H9 (cell line): ENCODE results near the gene LRRC8B. TPM values are rescaled to one million over a fixed set of nuclear protein-coding genes. Genes with fewer than 3 reads are reported as not detected.

ENCODE experiments used
- DNase-seq: peaks from one replicate; pipeline ENCODE4 v3.0.0-alpha.2; 2017
- H2AFZ ChIP-seq: one replicate; pipeline ENCODE4 v1.6.1; 2013; ENCODE audit warnings: mild to moderate bottlenecking, low read length, control low read depth, moderate library complexity
- H2AK5ac ChIP-seq: 2 replicates; pipeline ENCODE4 v1.6.1; 2013; ENCODE audit warnings: low read length, control low read depth, mixed read lengths; ENCODE audit not compliant: insufficient read length
- H2BK120ac ChIP-seq: one replicate; pipeline ENCODE4 v1.6.1; 2013; ENCODE audit warnings: low read depth, mild to moderate bottlenecking, low read length, control low read depth, inconsistent platforms; ENCODE audit not compliant: poor library complexity, severe bottlenecking
- H2BK12ac ChIP-seq: 2 replicates; pipeline ENCODE4 v1.6.1; 2013; ENCODE audit warnings: low read length, control low read depth, mixed read lengths, low read depth; ENCODE audit not compliant: insufficient read length
- H2BK15ac ChIP-seq: 2 replicates; pipeline ENCODE4 v1.6.1; 2013; ENCODE audit warnings: low read depth, low read length, control low read depth
- H2BK20ac ChIP-seq: one replicate; pipeline ENCODE4 v1.6.1; 2013; ENCODE audit warnings: low read depth, mild to moderate bottlenecking, low read length, control low read depth, inconsistent platforms; ENCODE audit not compliant: poor library complexity, severe bottlenecking
- H2BK5ac ChIP-seq: 2 replicates; pipeline ENCODE4 v1.6.1; 2013; ENCODE audit warnings: low read length, control low read depth, mixed read lengths; ENCODE audit not compliant: insufficient read length
- H3K14ac ChIP-seq: 2 replicates; pipeline ENCODE4 v1.6.1; 2013; ENCODE audit warnings: low read length, control low read depth; ENCODE audit not compliant: insufficient read depth
- H3K18ac ChIP-seq: 2 replicates; pipeline ENCODE4 v1.6.1; 2013; ENCODE audit warnings: low read depth, mild to moderate bottlenecking, mixed read lengths, low read length, control low read depth; ENCODE audit not compliant: insufficient read length
- H3K23ac ChIP-seq: 2 replicates; pipeline ENCODE4 v1.6.1; 2013; ENCODE audit warnings: low read length, control low read depth, mixed read lengths, low read depth; ENCODE audit not compliant: insufficient read length
- H3K23me2 ChIP-seq: 2 replicates; pipeline ENCODE4 v1.6.1; 2013; ENCODE audit warnings: low read depth, mild to moderate bottlenecking, mixed read lengths, low read length, control low read depth; ENCODE audit not compliant: insufficient read length, poor library complexity, severe bottlenecking
- H3K27ac ChIP-seq: 2 replicates; pipeline ENCODE4 v1.5.1; 2013; ENCODE audit warnings: low read length, control low read depth, mixed read lengths, low read depth; ENCODE audit not compliant: insufficient read length
- H3K27me3 ChIP-seq: 2 replicates; pipeline ENCODE4 v1.6.1; 2013; ENCODE audit warnings: low read length, control low read depth, inconsistent platforms; ENCODE audit not compliant: insufficient read depth
- H3K4ac ChIP-seq: 2 replicates; pipeline ENCODE4 v1.6.1; 2013; ENCODE audit warnings: low read depth, mild to moderate bottlenecking, control low read depth, inconsistent platforms, low read length, moderate library complexity
- H3K4me1 ChIP-seq: 2 replicates; pipeline ENCODE4 v1.6.1; 2013; ENCODE audit warnings: low read length, control low read depth, inconsistent platforms; ENCODE audit not compliant: insufficient read depth
- H3K4me2 ChIP-seq: 2 replicates; pipeline ENCODE4 v1.6.1; 2013; ENCODE audit warnings: low read length, control low read depth, mixed read lengths; ENCODE audit not compliant: insufficient read length, insufficient read depth
- H3K56ac ChIP-seq: 2 replicates; pipeline ENCODE4 v1.6.1; 2013; ENCODE audit warnings: low read depth, mild to moderate bottlenecking, mixed read lengths, low read length, control low read depth; ENCODE audit not compliant: insufficient read length
- H3K79me1 ChIP-seq: 2 replicates; pipeline ENCODE4 v1.6.1; 2013; ENCODE audit warnings: low read depth, mild to moderate bottlenecking, moderate library complexity, low read length, control low read depth, inconsistent platforms; ENCODE audit not compliant: insufficient read depth, poor library complexity, severe bottlenecking
- H3K79me2 ChIP-seq: 2 replicates; pipeline ENCODE4 v1.6.1; 2013; ENCODE audit warnings: low read length, control low read depth, inconsistent platforms; ENCODE audit not compliant: insufficient read depth
- H3K9ac ChIP-seq: 2 replicates; pipeline ENCODE4 v1.6.1; 2013; ENCODE audit warnings: low read length, control low read depth, mixed read lengths; ENCODE audit not compliant: insufficient read length; ENCODE audit errors: extremely low read depth
- H3K9me3 ChIP-seq: one replicate; pipeline ENCODE4 v1.6.1; 2013; ENCODE audit warnings: low read depth, low read length, inconsistent platforms; ENCODE audit not compliant: control insufficient read depth
- H3T11ph ChIP-seq: one replicate; pipeline ENCODE4 v1.6.1; 2013; ENCODE audit warnings: mild to moderate bottlenecking, low read length, control low read depth, inconsistent platforms
- H4K20me1 ChIP-seq: one replicate; pipeline ENCODE4 v1.6.1; 2013; ENCODE audit not compliant: control insufficient read depth, insufficient read length, insufficient read depth
- H4K5ac ChIP-seq: 2 replicates; pipeline ENCODE4 v1.6.1; 2013; ENCODE audit warnings: low read depth, mild to moderate bottlenecking, mixed read lengths, low read length, control low read depth; ENCODE audit not compliant: insufficient read length
- H4K8ac ChIP-seq: replicated peaks from 2 replicates; pipeline ENCODE4 v1.6.1; 2013; ENCODE audit warnings: low read length, control low read depth, mixed read lengths, low read depth; ENCODE audit not compliant: insufficient read length
- H4K91ac ChIP-seq: 2 replicates; pipeline ENCODE4 v1.6.1; 2013; ENCODE audit warnings: low read depth, mild to moderate bottlenecking, moderate library complexity, mixed read lengths, low read length, control low read depth; ENCODE audit not compliant: insufficient read length
- H3K27ac Mint-ChIP-seq, 3 experiments: 2 replicates in 2 of 3; 3 replicates in 1 of 3; pipeline ENCODE4 v1.8.0; 2020 to 2021; ENCODE audit warnings: mixed read lengths in 3 of 3, mild to moderate bottlenecking in 1 of 3, moderate library complexity in 1 of 3
- H3K27me3 Mint-ChIP-seq: 2 replicates; pipeline ENCODE4 v1.8.0; 2021; ENCODE audit warnings: low read depth, mild to moderate bottlenecking, moderate library complexity, mixed read lengths
- H3K36me3 Mint-ChIP-seq, 3 experiments: 2 replicates in 2 of 3; 3 replicates in 1 of 3; pipeline ENCODE4 v1.8.0; 2020 to 2021; ENCODE audit warnings: low read depth in 3 of 3, mixed read lengths in 3 of 3; ENCODE audit not compliant: insufficient read depth in 1 of 3
- H3K4me1 Mint-ChIP-seq, 2 experiments: 2 replicates each; pipeline ENCODE4 v1.8.0; 2020; ENCODE audit warnings: mixed read lengths in 2 of 2
- H3K4me3 Mint-ChIP-seq, 2 experiments: 2 replicates in 1 of 2; 3 replicates in 1 of 2; pipeline ENCODE4 v1.8.0; 2020 to 2021; ENCODE audit warnings: mild to moderate bottlenecking in 2 of 2, mixed read lengths in 2 of 2, moderate library complexity in 1 of 2
- H3K9me3 Mint-ChIP-seq, 2 experiments: 2 replicates in 1 of 2; 3 replicates in 1 of 2; pipeline ENCODE4 v1.8.0; 2020; ENCODE audit warnings: mild to moderate bottlenecking in 2 of 2, mixed read lengths in 2 of 2, moderate library complexity in 1 of 2
- CTCF ChIP-seq: fragments of 200-600 bp; sonication (generic); conservative IDR thresholded peaks from 3 replicates; pipeline ENCODE4 v1.8.0; 2021; ENCODE audit warnings: antibody characterized with exemption, mild to moderate bottlenecking
- total RNA-seq: library from RNA; stranded (reverse); gene quantifications from 2 replicates; pipeline ENCODE4 v1.2.1, GENCODE V29; 2021

Gene LRRC8B
- total RNA-seq, 1 experiment from 2014 or later: 33.2 TPM

DNA sequence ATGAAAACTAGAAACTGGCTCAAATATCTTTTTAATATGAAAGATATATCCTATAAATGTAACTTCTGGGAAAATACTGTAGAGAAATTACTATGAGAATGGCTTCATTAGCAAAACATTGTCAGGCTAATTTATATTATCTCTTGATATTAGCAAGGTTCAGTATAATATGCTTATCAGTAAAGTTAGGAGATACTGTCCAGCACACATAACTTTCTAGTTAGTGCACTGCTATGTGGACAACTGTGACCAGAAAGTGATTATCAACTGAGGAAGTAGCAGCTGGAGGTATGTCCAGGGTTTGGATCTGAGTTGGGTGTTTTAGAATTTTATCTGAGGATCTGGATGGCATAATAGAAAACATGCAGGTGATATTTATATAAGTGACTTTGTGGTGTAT, 115.8 kb downstream of the LRRC8B start:
- H4K20me1 ChIP-seq: no peaks in the 10 kb centered on the region
- H3K36me3 Mint-ChIP-seq: no peaks in the 10 kb centered on the region
- no peak for DNase-seq
- H3K23ac ChIP-seq: no peak overlapping the region
- no peak overlapping the region for H2BK12ac ChIP-seq
- no peaks in the 10 kb centered on the region for H3K27me3 ChIP-seq
- H3K23me2 ChIP-seq: no peaks in the 10 kb centered on the region
- no peaks in the 10 kb centered on the region for H3K9me3 ChIP-seq
- H2AK5ac ChIP-seq: no peak overlapping the region
- H3K4me1 Mint-ChIP-seq: no peaks in the 10 kb centered on the region; a peak in 1 of 4 replicates
- H3K9ac ChIP-seq: no peak overlapping the region
- H3K18ac ChIP-seq: no peak overlapping the region
- no peak overlapping the region for H2BK20ac ChIP-seq
- H3K56ac ChIP-seq: no peak overlapping the region
- H4K91ac ChIP-seq: no peak overlapping the region
- H3K9me3 Mint-ChIP-seq: peaks cover 0 to 3% of the 10 kb centered on the region in 2 experiments; a peak in 1 of 5 replicates
- no peak overlapping the region for H3K27ac ChIP-seq
- no peak overlapping the region for H2BK15ac ChIP-seq
- no peaks in the 10 kb centered on the region for H3K79me1 ChIP-seq
- H3K27me3 Mint-ChIP-seq: peaks cover 8% of the 10 kb centered on the region
- no peak overlapping the region for H3K27ac Mint-ChIP-seq
- H3K4me1 ChIP-seq: no peaks in the 10 kb centered on the region
- H3K4ac ChIP-seq: no peak overlapping the region
- H3T11ph ChIP-seq: no peak overlapping the region
- TF ChIP-seq CTCF: no peak
- no peak overlapping the region for H3K14ac ChIP-seq
- no peak overlapping the region for H2AFZ ChIP-seq
- H3K79me2 ChIP-seq: no peaks in the 10 kb centered on the region
- H2BK120ac ChIP-seq: no peak overlapping the region
- H4K8ac ChIP-seq: no peak overlapping the region
- H3K4me3 Mint-ChIP-seq: no peak overlapping the region
- H2BK5ac ChIP-seq: no peak overlapping the region
- H3K4me2 ChIP-seq: no peak overlapping the region
- H4K5ac ChIP-seq: no peak overlapping the region
